ENCODE results near the gene RGS10.
"Not testable (repeated sequence)": the region's sequence is repeated elsewhere in the genome, so short reads cannot be mapped to it uniquely, and the experiment has no call there.

Gene RGS10

DNA sequence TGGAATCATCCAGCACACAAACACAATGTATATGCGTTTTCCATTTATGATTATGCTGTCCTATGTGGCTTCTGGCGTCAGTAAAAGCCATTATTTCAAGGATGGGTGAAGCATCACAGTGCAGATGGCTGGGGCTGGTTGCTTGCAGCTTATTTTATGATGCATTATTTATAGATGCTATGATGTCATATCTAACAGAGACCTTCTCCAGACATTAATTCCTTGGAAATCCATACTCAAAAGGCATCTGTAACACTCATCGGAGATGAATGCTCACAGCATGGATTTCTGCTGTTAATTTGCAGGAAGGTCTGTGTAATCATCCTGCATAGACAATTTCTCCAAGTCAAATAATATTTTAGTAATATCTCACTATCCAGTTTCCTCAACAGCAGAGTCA lies 7.2 kb downstream of the RGS10 start:
- CTCF ChIA-PET, result interaction anchor here (1.5 to 2.0 kb wide), 2 partner anchors 8 to 9 kb away, joined by 3 to 14 read pairs; partner anchors contain the start of gene RGS10
- TF ChIP-seq, protein P1, sequence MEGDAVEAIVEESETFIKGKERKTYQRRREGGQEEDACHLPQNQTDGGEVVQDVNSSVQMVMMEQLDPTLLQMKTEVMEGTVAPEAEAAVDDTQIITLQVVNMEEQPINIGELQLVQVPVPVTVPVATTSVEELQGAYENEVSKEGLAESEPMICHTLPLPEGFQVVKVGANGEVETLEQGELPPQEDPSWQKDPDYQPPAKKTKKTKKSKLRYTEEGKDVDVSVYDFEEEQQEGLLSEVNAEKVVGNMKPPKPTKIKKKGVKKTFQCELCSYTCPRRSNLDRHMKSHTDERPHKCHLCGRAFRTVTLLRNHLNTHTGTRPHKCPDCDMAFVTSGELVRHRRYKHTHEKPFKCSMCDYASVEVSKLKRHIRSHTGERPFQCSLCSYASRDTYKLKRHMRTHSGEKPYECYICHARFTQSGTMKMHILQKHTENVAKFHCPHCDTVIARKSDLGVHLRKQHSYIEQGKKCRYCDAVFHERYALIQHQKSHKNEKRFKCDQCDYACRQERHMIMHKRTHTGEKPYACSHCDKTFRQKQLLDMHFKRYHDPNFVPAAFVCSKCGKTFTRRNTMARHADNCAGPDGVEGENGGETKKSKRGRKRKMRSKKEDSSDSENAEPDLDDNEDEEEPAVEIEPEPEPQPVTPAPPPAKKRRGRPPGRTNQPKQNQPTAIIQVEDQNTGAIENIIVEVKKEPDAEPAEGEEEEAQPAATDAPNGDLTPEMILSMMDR (IDR thresholded peaks at IDR 0.05; ENCODE audit: control extremely low read depth, extremely low read depth, low read depth, missing control alignments), result no peak
- DNase-seq (ENCODE audit: extremely low spot score), result no peak
- POLR2A ChIA-PET, result no interaction called here

DNA sequence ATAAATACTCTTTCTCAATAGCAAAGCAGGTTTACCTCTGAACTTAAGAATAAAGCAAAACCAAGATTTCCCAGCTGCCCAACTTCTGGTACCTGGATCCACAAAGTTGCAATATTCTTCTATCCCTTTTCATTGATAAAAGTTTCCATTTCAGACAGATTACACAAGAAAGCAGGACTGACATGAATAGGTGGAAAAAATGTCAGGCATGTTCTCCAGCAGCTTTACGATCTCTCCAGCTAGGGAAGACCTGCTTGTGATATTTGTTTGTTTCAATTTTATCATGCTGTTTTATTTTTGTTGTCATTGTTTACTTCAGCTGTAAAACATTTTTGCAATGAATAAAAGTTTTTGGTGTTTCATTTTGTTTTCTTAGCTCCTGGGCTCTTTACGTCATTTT lies 9.0 kb downstream of the RGS10 start:
- CTCF ChIA-PET, result interaction anchor here (0.9 to 2.0 kb wide), 5 partner anchors 9 to 334 kb away, joined by 3 to 14 read pairs (median 4); partner anchors contain the start of gene RGS10

DNA sequence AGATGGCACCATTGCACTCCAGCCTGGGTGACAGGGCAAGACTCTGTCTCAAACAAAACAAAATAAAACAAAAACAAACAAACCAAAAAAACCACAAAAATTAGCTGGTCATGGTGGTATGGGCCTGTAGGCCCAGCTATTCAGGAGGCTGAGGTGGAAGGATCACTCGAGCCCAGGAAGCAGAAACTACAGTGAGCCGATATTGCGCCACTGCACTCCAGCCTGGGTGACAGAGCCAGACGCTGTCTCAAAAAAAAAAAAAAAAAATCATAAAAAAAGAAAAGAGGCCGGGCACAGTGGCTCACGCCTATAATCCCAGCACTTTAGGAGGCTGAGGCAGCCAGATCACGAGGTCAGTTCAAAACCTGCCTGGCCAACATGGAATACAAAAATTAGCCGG lies 9.7 kb downstream of the RGS10 start:
- ChIA-PET POLR2A (interaction anchor here (0.7 kb wide), 1 partner anchor 9 kb away, joined by 3 read pairs; no protein-coding TSS in a partner anchor), CTCF (interaction anchor here (0.7 to 1.6 kb wide), 5 partner anchors 8 to 88 kb away, joined by 3 to 6 read pairs (median 4); partner anchors contain the start of gene RGS10)
- DNase-seq (ENCODE audit: extremely low spot score), result not testable (repeated sequence)

More for the DNA sequence above, 9.0 kb downstream of the RGS10 start:
- TF ChIP-seq, protein P1 (IDR thresholded peaks at IDR 0.05; ENCODE audit: control extremely low read depth, extremely low read depth, low read depth, missing control alignments), result no peak
- POLR2A ChIA-PET, result interaction anchor here (0.7 kb wide), 1 partner anchor 10 kb away, joined by 3 read pairs; no protein-coding TSS in a partner anchor
- no peak for DNase-seq (ENCODE audit: extremely low spot score)

DNA sequence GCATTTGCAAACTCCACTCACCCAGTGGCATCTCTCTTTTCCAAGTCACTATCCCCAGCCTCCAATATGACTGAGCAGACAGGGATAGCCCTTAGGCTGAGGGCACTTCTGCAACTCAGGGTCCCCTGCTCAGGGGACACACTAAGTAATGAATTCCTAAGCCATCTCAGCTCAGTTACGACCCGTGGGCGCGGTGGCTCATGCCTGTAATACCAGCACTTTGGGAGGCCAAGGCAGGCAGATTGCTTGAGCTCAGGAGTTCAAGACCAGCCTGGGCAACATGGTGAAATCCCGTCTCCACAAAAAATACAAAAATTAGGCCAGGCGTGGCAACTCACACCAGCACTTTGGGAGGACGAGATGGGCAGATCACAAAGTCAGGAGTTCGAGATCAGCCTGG lies 10.3 kb downstream of the RGS10 start:
- CTCF ChIA-PET, result interaction anchor here (0.7 to 1.6 kb wide), 4 partner anchors 9 to 32 kb away, joined by 3 to 6 read pairs (median 4); partner anchors contain the start of gene RGS10
- POLR2A ChIA-PET; DNase-seq (ENCODE audit: extremely low spot score): not testable (repeated sequence)

DNA sequence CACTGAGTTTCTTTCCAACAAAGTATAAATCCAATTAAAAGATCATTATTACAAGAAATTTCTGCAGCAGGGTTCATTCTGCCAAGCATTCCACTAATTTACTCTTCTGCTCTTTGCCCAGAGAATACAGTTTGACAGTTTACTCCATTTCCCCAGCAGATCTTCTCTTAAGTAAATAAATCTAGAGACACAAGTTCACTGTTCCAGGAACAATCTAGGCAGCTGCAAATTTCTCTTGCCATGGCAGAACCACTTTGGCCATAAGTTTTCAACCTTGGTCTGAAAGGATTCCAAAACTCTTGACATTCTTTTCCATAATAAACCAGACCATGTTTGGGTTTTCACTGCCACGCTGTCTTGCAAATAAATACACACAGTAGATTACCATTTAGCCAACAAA lies 11.5 kb downstream of the RGS10 start:
- TF ChIP-seq, protein P1 (IDR thresholded peaks at IDR 0.05; ENCODE audit: control extremely low read depth, extremely low read depth, low read depth, missing control alignments), result no peak
- POLR2A ChIA-PET, result interaction anchor here (1.9 kb wide), 1 partner anchor 11 kb away, joined by 7 read pairs; the partner anchor contains the start of gene RGS10
- CTCF ChIA-PET, result interaction anchor here (1.4 to 3.2 kb wide), 4 partner anchors 10 to 31 kb away, joined by 3 to 23 read pairs (median 6); partner anchors contain the start of gene RGS10
- no peak for DNase-seq (ENCODE audit: extremely low spot score)

DNA sequence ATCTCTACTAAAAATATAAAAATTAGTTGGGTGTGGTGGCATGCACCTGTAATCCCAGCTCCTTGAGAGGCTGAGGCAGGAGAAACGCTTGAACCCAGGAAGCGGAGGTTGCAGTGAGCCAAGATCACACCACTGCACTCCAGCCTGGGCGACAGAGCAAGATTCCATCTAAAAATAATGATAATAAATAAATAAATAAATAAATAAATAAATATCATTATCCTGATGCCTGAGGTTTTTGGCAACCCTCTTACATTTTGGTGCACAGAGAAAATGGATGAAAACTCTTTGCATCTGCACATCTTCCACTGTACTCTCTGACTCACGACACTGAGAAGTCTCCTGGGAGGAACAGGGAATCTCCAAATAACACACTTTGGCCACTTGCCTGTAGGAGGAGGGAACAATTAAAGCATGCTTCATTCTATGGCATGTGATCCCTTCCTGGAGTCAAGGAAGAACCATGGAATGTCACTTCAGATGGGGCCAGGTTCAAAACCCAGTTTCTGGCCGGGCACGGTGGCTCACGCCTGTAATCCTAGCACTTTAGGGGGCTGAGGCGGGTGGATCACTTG lies 13.8 kb downstream of the RGS10 start:
- CTCF ChIA-PET, result interaction anchor here (1.3 to 3.2 kb wide), 3 partner anchors 9 to 330 kb away, joined by 3 to 23 read pairs (median 5); partner anchors contain the start of gene RGS10
- POLR2A ChIA-PET; DNase-seq (ENCODE audit: extremely low spot score): not testable (repeated sequence)

DNA sequence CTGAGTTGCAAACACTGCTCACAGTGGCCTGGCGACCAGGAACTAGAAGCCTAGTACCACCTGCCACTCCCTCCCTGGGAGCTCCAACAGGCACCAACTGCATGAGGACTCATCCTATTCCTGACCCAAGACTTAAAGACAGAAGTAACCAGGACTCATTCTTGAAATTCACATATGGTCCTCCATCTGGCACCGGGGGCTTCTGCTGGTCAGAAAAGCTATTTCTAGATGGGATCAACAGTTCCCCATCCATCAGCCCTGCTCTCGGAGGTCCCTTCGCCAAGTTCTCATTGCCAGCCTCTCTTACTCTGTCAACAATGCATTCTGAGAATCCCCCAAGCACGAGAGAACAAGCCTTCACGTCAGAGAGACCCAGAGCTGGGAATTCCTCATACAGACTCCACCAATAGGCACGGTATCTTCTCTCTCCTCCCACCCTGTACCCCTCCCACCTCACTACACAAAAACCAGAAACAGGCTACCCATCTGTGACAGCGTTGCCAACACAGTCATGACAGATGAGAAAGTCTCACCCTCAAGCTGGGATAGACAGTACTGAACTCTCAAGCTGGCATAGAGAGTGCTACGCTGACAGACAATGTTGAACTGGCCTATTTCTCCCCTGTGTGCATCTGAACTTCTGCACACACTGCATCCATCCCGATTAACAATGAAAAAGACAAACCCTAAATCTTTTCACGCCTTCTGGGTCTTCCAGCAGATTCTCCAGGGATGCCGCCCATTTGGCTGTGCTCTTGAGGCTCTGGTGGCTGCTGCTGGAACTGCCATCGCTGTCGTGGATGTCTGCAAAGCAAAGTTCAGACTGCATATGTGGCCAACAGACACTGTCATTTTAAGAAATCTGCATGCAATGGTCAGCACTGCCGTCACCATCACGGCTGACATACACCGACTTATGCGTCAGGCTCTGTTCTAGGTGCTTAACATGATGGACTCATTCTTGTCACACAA lies 15.6 kb downstream of the RGS10 start:
- POLR2A ChIA-PET, result interaction anchor here (1.3 kb wide), 1 partner anchor 9 kb away, joined by 4 read pairs; no protein-coding TSS in a partner anchor
- CTCF ChIA-PET, result interaction anchor here (0.7 to 1.8 kb wide), 9 partner anchors 8 to 341 kb away, joined by 3 to 7 read pairs (median 3); no protein-coding TSS in a partner anchor
- TF ChIP-seq, protein P1 (IDR thresholded peaks at IDR 0.05; ENCODE audit: control extremely low read depth, extremely low read depth, low read depth, missing control alignments), result no peak
- DNase-seq (ENCODE audit: extremely low spot score), result no peak
